Suprapubic skin (tissue), 4 donors: ENCODE data around the gene NACC2. TPM values are rescaled to one million over a fixed set of nuclear protein-coding genes. Genes with fewer than 3 reads are reported as not detected.

Experiments used
- DNase-seq, 2 donors: peaks; one replicate each; pipeline ENCODE4 v3.0.0-alpha.2; 2019; ENCODE audit warnings: low spot score in 2 of 2
- H3K27ac ChIP-seq: fragments of 200-600 bp; sonication (generic); one replicate; pipeline ENCODE4 v1.5.1; 2019
- H3K27me3 ChIP-seq: fragments of 200-600 bp; sonication (generic); one replicate; pipeline ENCODE4 v1.5.1; 2019
- H3K36me3 ChIP-seq: fragments of 200-600 bp; sonication (generic); one replicate; pipeline ENCODE4 v1.5.1; 2019
- H3K4me1 ChIP-seq: fragments of 200-600 bp; sonication (generic); one replicate; pipeline ENCODE4 v1.5.1; 2019
- H3K4me3 ChIP-seq: fragments of 200-600 bp; sonication (generic); one replicate; pipeline ENCODE4 v1.5.1; 2019; ENCODE audit warnings: mild to moderate bottlenecking
- H3K9me3 ChIP-seq: fragments of 200-600 bp; sonication (generic); one replicate; pipeline ENCODE4 v1.5.1; 2019
- EP300 ChIP-seq: sonication (generic); formaldehyde crosslinking; IDR thresholded peaks from one replicate; pipeline ENCODE4 v1.6.1; 2017; ENCODE audit warnings: antibody characterized with exemption
- POLR2A ChIP-seq, 2 donors: fragments of 450-650 bp; IDR thresholded peaks; one replicate each; pipeline ENCODE4 v1.6.1; 2017; ENCODE audit warnings: antibody characterized with exemption in 2 of 2, mild to moderate bottlenecking in 2 of 2, moderate library complexity in 2 of 2
- POLR2AphosphoS5 ChIP-seq, 3 donors: sonication (generic); formaldehyde crosslinking; IDR thresholded peaks; one replicate each; pipeline ENCODE4 v1.6.1; 2017; ENCODE audit warnings: antibody characterized with exemption in 3 of 3
- WGBS: methylation state at CpG from one replicate; pipeline ENCODE4 v1.1.5; 2018; 5-methylcytosine and 5-hydroxymethylcytosine counted together
- total RNA-seq, 4 donors: library from RNA; depleted of rRNA; stranded (reverse); fragments of >200 nt; gene quantifications; one replicate each; pipeline ENCODE4 v1.1.0, GENCODE V29; 2016
- TF ChIP-seq, protein P1 (sequence below), 2 donors: fragments of 200-600 bp in 1 of 2; fragments of 450-650 bp in 1 of 2; sonication (generic) in 1 of 2; IDR thresholded peaks; one replicate each; pipeline ENCODE4 v1.5.1; 2016 to 2019; ENCODE audit warnings: antibody characterized with exemption in 2 of 2, mild to moderate bottlenecking in 1 of 2, moderate library complexity in 1 of 2

Gene NACC2
- total RNA-seq, 4 donors from 2014 or later = 12.1 to 14.9 (median 13.7) TPM

DNA sequence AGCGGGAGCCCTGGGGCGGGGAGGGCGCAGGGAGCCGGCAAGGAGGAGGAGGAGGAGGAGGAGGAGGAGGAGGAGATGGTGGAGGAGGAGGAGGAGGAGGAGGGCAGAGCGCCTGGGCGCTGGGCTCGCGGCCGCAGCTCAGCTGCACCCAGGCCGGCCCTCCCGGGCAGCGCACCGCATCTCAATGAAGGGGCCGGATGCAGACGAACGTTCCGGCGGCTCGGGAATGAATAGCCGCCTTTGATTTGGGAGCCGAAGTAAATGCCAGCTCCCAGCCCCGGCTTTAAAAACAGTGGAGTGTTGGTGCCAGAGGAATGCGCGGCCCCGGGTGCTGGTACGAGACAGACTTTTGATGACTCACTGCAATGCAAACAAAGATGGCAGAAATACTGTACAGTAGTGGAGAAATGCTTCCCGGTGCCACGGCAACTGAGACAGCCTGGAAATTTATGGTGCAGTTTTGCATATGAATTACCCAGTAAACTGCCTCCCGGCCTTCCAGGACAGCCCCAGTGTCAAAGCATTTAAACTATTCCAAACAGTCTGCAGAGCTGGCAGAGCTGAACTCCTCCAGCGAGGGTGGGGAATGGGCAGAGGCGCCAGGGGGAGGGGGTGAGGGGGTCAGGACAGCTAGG lies 43.1 kb downstream of the NACC2 start:
- H3K4me1 ChIP-seq = peaks cover 44% of the 10 kb centered on the region
- H3K27ac ChIP-seq = peak overlapping the region; percentile 29
- H3K36me3 ChIP-seq = peaks cover 33% of the 10 kb centered on the region
- DNase-seq = no peak
- no peaks in the 10 kb centered on the region for H3K27me3 ChIP-seq
- no peaks in the 10 kb centered on the region for H3K9me3 ChIP-seq
- peak overlapping the region; percentile 65 for H3K4me3 ChIP-seq
- 3% methylated on average over 28 of the region's 31 CpGs for WGBS
- no peak for TF ChIP-seq POLR2A (IDR thresholded peaks at IDR 0.05)
- no peak for TF ChIP-seq EP300
- peak in 1 of 3 donors; percentile 15 for TF ChIP-seq POLR2AphosphoS5 (IDR thresholded peaks at IDR 0.05)

DNA sequence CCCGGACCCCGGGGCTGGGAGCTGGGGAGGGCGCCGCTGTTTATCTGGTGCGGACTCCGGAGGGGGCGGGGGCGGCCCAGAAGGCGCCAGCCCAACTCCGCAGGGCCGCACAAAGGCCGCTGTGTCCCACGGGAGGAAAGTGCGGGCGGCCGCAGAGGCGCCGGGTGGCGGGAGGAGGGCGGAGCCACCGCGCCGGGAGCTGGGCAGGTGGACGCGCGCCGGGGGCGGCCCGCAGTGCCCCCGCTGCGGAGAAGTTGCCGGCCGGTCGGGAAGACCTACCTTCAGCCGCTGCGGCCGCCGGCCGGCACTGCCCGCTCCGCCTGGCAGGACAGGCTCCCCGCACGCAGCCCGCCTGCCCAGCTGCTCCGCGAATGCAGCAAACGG lies 43.6 kb downstream of the NACC2 start:
- no peak for DNase-seq
- peaks cover 33% of the 10 kb centered on the region for H3K36me3 ChIP-seq
- peak overlapping the region; percentile 29 for H3K27ac ChIP-seq
- 1% methylated on average over 12 of the region's 47 CpGs for WGBS
- TF ChIP-seq, protein P1, sequence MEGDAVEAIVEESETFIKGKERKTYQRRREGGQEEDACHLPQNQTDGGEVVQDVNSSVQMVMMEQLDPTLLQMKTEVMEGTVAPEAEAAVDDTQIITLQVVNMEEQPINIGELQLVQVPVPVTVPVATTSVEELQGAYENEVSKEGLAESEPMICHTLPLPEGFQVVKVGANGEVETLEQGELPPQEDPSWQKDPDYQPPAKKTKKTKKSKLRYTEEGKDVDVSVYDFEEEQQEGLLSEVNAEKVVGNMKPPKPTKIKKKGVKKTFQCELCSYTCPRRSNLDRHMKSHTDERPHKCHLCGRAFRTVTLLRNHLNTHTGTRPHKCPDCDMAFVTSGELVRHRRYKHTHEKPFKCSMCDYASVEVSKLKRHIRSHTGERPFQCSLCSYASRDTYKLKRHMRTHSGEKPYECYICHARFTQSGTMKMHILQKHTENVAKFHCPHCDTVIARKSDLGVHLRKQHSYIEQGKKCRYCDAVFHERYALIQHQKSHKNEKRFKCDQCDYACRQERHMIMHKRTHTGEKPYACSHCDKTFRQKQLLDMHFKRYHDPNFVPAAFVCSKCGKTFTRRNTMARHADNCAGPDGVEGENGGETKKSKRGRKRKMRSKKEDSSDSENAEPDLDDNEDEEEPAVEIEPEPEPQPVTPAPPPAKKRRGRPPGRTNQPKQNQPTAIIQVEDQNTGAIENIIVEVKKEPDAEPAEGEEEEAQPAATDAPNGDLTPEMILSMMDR (IDR thresholded peaks at IDR 0.05) = no peak
- no peak for TF ChIP-seq POLR2AphosphoS5 (IDR thresholded peaks at IDR 0.05)
- TF ChIP-seq POLR2A (IDR thresholded peaks at IDR 0.05) = no peak
- TF ChIP-seq EP300 = no peak
- H3K4me1 ChIP-seq = peaks cover 45% of the 10 kb centered on the region
- H3K27me3 ChIP-seq = no peaks in the 10 kb centered on the region
- H3K9me3 ChIP-seq = no peaks in the 10 kb centered on the region
- H3K4me3 ChIP-seq = peak overlapping the region; percentile 65

DNA sequence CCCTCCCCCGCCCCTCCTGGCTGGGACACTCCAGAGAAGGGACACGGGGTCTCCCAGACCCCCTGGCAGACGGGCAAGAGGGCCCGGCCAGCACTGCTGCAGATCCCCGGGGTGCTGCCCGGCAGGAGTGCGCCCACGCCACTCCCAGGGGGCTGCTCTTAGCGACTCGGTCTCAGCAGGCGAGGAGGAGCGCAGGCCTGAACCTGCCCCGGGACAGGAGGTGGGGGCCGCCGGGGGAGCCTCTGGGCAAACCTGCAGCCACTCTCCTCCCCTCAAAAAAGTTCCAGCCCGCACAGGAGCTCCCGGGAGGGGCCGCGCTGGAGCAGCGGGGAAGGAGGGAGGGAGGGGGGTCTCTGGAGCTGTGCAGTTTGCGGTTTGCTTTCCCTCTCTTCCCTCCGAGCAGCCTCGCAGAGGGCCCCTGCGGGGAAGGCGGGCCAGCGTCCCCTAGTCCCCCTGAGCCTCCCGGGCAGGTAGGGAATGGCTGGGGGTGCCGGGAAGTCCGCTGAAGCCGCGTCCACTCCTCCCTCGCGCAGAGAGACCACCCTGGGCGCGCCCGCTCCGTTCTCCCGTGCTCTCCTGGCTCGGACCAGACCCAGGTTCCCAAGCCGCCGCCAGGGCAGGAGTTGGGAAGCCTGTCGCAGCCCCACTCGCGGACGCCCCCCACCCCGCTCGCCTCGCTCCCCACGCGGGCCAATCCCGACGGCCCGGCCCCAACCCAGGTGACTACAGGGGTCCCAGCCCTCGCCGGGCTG lies 44.2 kb downstream of the NACC2 start:
- no peak for DNase-seq
- peak overlapping the region; percentile 29 for H3K27ac ChIP-seq
- WGBS = 30% methylated on average over 12 of the region's 55 CpGs

DNA sequence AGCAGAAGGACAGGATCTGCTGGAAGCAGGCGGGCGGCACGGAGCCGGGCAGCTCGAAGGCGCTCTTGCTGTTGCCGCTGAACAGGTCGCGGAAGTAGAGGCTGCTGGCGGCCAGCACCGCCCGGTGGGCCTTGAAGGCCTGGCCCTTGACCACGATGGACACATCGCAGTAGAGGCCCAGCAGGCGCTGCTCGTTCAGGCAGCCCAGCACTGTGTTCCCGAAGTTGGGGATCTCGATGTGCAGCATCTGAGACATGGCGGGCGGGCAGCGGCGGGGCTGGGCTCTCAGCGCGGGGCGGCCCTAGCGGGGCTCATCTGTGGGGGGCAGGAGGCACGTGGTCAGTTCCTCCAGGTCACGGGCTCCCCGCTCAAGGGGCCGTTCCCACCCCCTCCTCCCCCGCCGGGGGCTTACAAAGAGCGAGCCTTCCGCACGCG lies 44.8 kb downstream of the NACC2 start:
- no peaks in the 10 kb centered on the region for H3K27me3 ChIP-seq
- H3K27ac ChIP-seq = no peak overlapping the region
- DNase-seq = no peak
- WGBS = no CpG with 5 or more reads among the region's 36 CpGs
- peaks cover 35% of the 10 kb centered on the region for H3K36me3 ChIP-seq
- H3K9me3 ChIP-seq = no peaks in the 10 kb centered on the region
- H3K4me3 ChIP-seq = peak overlapping the region; percentile 65
- no peak for TF ChIP-seq EP300
- no peak for TF ChIP-seq POLR2A (IDR thresholded peaks at IDR 0.05)
- TF ChIP-seq, protein P1 (IDR thresholded peaks at IDR 0.05) = no peak
- no peak for TF ChIP-seq POLR2AphosphoS5 (IDR thresholded peaks at IDR 0.05)
- H3K4me1 ChIP-seq = peaks cover 44% of the 10 kb centered on the region

More for the DNA sequence above, 44.2 kb downstream of the NACC2 start:
- Histone ChIP-seq H3K36me3 (peaks cover 33% of the 10 kb centered on the region), H3K27me3 (no peaks in the 10 kb centered on the region), H3K4me3 (peak overlapping the region; percentile 65), H3K4me1 (peaks cover 44% of the 10 kb centered on the region), H3K9me3 (no peaks in the 10 kb centered on the region)
- TF ChIP-seq, protein P1 (IDR thresholded peaks at IDR 0.05) = no peak
- TF ChIP-seq POLR2A (IDR thresholded peaks at IDR 0.05) (no peak), EP300 (no peak), POLR2AphosphoS5 (IDR thresholded peaks at IDR 0.05) (no peak)

DNA sequence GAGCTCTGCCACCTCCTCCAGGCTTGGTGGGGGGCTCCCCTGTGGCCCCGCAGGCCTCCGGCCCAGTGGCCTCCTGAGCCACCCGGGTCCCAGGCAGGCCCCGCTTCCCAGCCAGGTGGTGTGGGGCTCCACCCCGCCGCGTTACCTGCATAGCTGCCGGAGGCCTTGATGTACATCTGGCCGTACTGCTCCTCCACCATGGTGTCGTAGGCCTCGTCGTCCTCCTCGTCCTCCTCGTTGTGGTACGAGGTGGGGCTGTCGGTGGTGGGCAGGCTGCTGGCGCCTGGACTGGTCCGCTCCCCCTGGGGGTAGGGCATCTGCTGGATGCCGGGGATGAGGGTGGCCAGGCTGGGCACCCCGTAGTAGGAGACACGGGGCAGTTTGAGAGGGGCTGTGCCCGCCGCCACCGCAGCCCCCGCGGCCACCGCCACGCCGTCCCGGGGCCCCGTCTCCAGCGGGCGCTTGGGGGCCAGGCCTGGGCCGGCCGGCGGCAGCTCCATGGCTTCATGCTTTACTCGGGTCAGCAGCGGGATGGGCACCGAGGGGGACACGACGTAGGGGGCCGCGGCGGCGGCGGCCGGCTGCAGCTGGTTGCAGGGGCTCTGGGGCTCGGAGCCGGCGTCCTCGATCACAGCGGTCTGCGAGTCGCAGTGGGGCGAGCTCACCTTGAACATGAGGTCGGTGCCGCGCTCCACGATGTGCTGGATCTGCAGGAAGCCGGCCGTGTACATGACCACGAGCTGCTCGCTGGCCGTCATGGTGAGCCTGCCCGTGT lies 45.4 kb downstream of the NACC2 start:
- Histone ChIP-seq H3K27ac (no peak overlapping the region), H3K36me3 (peaks cover 41% of the 10 kb centered on the region), H3K4me3 (no peak overlapping the region), H3K27me3 (no peaks in the 10 kb centered on the region), H3K4me1 (peaks cover 44% of the 10 kb centered on the region), H3K9me3 (no peaks in the 10 kb centered on the region)
- WGBS = 96% methylated on average over 51 of the region's 65 CpGs
- DNase-seq = no peak
- TF ChIP-seq POLR2AphosphoS5 (IDR thresholded peaks at IDR 0.05) (no peak), EP300 (no peak), POLR2A (IDR thresholded peaks at IDR 0.05) (no peak)
- TF ChIP-seq, protein P1 (IDR thresholded peaks at IDR 0.05) = no peak
